ENCODE results near the gene AHCYL2.
A peak's percentile ranks its signal among the peaks of the same experiment; 100 is the strongest.

The AHCYL2 gene

DNA sequence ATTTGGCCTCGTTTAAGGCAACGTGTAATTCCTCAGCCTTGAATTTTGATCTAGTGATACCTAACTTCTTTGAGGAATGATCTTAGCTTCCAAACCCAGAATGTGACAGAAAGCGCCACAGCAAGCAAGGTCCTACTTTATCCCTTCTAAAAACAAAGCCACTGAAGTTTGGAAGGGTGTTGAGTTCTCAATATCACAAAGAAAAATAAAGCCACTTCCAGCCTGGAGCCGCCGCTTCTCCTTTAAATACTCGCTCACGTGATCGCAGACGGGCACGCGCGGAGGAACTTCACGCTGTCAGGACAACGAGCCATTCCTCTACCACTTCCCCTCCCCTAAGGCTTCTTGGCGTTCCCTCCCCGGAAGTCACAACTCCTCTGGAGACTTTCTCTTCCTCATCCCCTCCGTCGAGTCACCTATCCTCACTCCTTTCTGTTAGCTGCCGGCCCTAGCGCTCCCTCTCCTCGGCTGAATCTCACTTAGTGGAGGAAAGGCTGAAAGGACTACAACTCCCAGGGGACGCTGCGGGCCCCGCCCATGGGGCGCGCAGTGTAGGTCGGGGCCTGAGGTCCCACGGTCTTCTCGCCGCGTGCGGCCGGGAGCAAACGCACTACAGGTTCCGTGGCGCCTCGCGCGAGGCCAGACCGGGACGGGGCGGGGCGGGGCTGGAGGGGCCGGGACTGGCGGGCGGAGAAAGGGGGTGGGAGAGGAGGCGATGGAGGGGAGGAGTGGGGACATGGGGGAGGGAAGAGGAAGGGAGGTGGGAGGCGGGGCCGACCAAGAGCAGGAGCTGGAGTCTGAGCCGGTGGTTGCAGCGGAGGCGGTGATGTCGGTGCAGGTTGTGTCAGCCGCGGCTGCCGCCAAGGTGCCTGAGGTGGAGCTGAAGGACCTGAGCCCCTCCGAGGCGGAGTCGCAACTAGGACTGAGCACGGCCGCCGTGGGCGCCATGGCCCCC, at the start of gene AHCYL2:
Gene AHCYL2 (plus strand): TSS at position 780 of the 955 bp plus-strand sequence.
- TF ChIP-seq, protein P1, sequence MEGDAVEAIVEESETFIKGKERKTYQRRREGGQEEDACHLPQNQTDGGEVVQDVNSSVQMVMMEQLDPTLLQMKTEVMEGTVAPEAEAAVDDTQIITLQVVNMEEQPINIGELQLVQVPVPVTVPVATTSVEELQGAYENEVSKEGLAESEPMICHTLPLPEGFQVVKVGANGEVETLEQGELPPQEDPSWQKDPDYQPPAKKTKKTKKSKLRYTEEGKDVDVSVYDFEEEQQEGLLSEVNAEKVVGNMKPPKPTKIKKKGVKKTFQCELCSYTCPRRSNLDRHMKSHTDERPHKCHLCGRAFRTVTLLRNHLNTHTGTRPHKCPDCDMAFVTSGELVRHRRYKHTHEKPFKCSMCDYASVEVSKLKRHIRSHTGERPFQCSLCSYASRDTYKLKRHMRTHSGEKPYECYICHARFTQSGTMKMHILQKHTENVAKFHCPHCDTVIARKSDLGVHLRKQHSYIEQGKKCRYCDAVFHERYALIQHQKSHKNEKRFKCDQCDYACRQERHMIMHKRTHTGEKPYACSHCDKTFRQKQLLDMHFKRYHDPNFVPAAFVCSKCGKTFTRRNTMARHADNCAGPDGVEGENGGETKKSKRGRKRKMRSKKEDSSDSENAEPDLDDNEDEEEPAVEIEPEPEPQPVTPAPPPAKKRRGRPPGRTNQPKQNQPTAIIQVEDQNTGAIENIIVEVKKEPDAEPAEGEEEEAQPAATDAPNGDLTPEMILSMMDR (IDR thresholded peaks at IDR 0.05; ENCODE audit: low read depth, low read length, missing control alignments) = no peak

DNA sequence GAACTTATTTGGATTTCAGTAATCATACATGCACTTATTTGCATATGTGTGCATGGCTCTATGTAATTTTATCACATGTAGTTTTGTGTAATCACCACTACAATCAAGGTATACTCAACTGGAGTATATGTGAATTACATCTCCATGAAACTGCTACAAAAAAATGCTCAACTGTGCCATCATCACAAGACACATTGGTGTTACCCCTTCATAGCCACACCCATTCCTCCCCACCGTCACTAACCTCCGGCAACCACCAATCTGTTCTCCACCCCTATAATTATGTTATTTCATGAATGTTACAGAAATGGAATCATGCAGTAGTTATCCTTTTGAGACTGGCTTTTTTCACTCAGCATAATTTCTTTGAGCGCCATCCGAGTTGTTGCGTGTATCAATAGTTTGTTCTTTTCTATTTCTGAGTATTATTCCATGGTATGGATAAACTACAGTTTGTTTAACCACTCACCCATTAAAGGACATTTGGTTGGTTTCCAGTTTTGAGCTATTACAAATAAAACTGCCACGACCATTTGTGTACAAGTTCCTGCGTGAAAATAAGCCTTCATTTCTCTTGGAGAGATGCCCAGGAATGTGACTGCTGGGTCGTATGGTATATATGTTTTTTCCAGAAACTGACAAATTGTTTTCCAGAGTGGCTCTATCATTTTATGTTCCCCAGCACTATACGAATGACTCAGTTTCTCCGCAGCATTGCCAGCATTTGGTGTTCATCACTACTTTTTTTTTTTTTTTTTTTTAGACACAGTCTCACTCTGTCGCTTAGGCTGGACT, 47.7 kb upstream of the AHCYL2 start:
- TF ChIP-seq, protein P1 (IDR thresholded peaks at IDR 0.05; ENCODE audit: low read depth, low read length, missing control alignments) = no peak
- H3K4me3 ChIP-seq (replicated peaks; ENCODE audit: low read depth, low read length) = no peak overlapping the region
- no peak for DNase-seq (ENCODE audit: extremely low read depth, low read depth)

More for the DNA sequence above, at the start of gene AHCYL2:
- DNase-seq (ENCODE audit: extremely low read depth, low read depth) = peak; percentile 83
- H3K4me3 ChIP-seq (replicated peaks; ENCODE audit: low read depth, low read length) = peak within 1 kb of the TSS; percentile 64

DNA sequence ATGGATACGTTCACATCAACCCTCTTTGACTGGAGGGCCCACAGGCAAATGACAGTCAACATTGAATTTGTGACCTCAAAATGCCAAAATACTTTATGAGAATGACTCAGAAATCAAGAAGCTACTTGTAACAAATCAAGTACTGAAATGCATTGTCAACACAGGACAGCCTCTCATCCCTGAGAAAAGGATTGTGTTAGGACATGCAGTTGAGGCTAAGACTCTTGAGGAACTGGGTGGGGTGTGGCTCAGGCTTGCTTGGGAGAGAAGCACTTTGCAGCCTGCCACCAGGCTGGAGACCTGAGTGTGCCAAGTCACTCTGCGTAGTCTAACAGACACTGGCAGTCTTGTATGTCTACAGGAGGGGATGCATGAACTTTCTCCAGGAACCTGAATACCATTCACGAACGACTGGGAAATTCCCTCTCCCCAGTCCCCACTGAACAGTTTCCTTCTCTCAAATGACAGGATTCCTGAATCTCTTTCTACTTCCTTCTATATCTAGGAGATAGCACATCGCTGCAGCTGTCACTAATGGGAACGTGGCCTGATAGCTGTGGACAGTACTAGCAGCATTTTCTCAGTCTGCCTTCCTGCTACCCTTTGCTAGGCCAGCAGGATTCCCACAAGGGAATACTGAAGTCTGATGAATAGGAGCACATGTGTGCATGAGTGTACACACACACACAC, 39.7 kb upstream of the AHCYL2 start:
- no peak overlapping the region for H3K4me3 ChIP-seq (replicated peaks; ENCODE audit: low read depth, low read length)
- no peak for DNase-seq (ENCODE audit: extremely low read depth, low read depth)
- TF ChIP-seq, protein P1 (IDR thresholded peaks at IDR 0.05; ENCODE audit: low read depth, low read length, missing control alignments) = no peak

DNA sequence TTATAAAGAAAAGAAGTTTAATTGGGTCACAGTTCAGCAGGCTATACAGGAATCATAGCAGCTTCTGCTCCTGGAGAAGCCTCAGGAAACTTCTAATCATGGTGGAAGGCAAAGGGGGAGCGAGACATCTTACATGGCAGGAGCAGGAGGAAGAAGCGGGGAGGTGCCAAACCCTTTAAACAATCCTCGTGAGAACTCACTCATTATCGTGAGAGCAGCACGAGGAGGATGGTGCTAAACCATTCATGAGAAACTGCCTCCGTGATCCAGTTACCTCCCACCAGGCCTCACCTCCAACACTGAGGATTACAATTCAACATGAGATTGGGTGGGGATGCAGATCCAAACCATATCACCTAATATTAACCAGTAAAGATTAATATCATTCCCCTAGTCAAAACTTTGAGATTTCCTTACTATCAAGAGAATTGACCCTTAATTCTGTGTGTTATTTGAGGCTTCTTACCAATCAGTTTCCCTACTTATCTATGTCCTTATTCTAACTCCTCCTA, 38.0 kb upstream of the AHCYL2 start:
- TF ChIP-seq, protein P1 (IDR thresholded peaks at IDR 0.05; ENCODE audit: low read depth, low read length, missing control alignments) = no peak
- H3K4me3 ChIP-seq (replicated peaks; ENCODE audit: low read depth, low read length) = no peak overlapping the region
- no peak for DNase-seq (ENCODE audit: extremely low read depth, low read depth)

DNA sequence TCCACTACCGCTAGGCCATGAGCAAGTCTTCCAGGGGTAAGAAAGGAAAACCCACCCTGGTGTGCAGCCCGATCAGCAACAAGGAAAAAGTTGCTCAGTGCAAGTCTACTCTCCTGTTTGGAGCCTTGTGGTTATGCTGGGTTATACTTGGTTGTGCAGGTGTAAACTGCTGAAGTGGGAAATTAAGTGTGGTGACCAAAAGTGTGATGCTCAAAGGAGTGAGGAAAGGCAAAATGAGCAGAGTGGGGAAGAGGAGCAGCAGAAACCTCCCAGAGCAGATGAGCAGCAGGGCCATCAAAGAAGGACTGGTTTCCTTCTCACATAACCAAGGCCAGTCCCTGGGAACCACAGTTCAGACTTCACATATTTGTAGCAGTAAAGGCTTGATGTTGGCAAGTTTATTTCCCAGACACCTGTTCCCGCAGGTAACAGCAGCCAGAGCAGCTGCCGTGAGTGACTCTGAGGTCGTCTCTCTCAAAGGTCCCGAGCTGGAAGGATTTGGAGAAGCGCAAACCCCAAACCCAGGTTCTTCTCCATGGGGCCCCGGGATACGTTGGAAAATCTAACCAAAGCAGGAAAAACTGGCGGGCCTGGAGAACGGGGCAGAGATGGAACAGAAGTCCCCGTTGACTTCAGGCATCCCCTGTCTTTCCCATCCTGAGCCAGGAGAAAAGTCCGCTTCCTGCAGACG, 37.0 kb upstream of the AHCYL2 start:
- peak overlapping the region; percentile 69 for H3K4me3 ChIP-seq (replicated peaks; ENCODE audit: low read depth, low read length)
- TF ChIP-seq, protein P1 (IDR thresholded peaks at IDR 0.05; ENCODE audit: low read depth, low read length, missing control alignments) = no peak
- DNase-seq (ENCODE audit: extremely low read depth, low read depth) = no peak

Measured in HFF-Myc (cell line).